ENCODE results near the gene QRFPR. TPM values are rescaled to one million over a fixed set of nuclear protein-coding genes. Genes with fewer than 3 reads are reported as not detected.

The QRFPR gene
- total RNA-seq, 1 donor from 2014 or later, result 1.9 TPM

Other genes with a start within 250 kb of the QRFPR start
- not detected for gene TNIP3, start 216.7 kb downstream of the QRFPR start, total RNA-seq

Data from cardiac septum (tissue), 1 donor.